Glutamatergic neuron (in vitro differentiated cells): ENCODE results near the gene ESR2. TPM values are rescaled to one million over a fixed set of nuclear protein-coding genes. Genes with fewer than 3 reads are reported as not detected.

ENCODE experiments used
- DNase-seq: peaks from one replicate; pipeline ENCODE4 v3.0.0; 2022
- H3K27ac Mint-ChIP-seq: one replicate; pipeline ENCODE4 v1.8.0; 2020; ENCODE audit warnings: mild to moderate bottlenecking, mixed read lengths, inconsistent platforms; ENCODE audit not compliant: unreplicated experiment
- H3K27me3 Mint-ChIP-seq: one replicate; pipeline ENCODE4 v1.8.0; 2020; ENCODE audit warnings: mild to moderate bottlenecking, moderate library complexity, mixed read lengths, inconsistent platforms; ENCODE audit not compliant: unreplicated experiment
- H3K36me3 Mint-ChIP-seq: one replicate; pipeline ENCODE4 v1.8.0; 2020; ENCODE audit warnings: mild to moderate bottlenecking, mixed read lengths, inconsistent platforms; ENCODE audit not compliant: unreplicated experiment
- H3K4me1 Mint-ChIP-seq: one replicate; pipeline ENCODE4 v1.8.0; 2020; ENCODE audit warnings: mild to moderate bottlenecking, low read depth, mixed read lengths, inconsistent platforms; ENCODE audit not compliant: unreplicated experiment
- H3K4me3 Mint-ChIP-seq: one replicate; pipeline ENCODE4 v1.8.0; 2020; ENCODE audit warnings: mild to moderate bottlenecking, mixed read lengths, inconsistent platforms; ENCODE audit not compliant: unreplicated experiment
- H3K9me3 Mint-ChIP-seq: one replicate; pipeline ENCODE4 v1.8.0; 2020; ENCODE audit warnings: mild to moderate bottlenecking, moderate library complexity, mixed read lengths, inconsistent platforms; ENCODE audit not compliant: unreplicated experiment
- total RNA-seq: library from RNA; stranded (reverse); fragmentation: NEBNext Ultra II Directional; extraction: Animal tissue kit (Norgen Biotek cat#: 25700); gene quantifications from one replicate; pipeline ENCODE4 v1.2.1, GENCODE V29; 2021; ENCODE audit not compliant: unreplicated experiment
- TF ChIP-seq, protein P1 (sequence below): fragments of 200-600 bp; sonication (generic); IDR thresholded peaks from one replicate; pipeline ENCODE4 v1.5.0; 2021; ENCODE audit not compliant: partially characterized antibody, unreplicated experiment

The ESR2 gene
- total RNA-seq, 1 donor from 2014 or later: 0.66 TPM

DNA sequence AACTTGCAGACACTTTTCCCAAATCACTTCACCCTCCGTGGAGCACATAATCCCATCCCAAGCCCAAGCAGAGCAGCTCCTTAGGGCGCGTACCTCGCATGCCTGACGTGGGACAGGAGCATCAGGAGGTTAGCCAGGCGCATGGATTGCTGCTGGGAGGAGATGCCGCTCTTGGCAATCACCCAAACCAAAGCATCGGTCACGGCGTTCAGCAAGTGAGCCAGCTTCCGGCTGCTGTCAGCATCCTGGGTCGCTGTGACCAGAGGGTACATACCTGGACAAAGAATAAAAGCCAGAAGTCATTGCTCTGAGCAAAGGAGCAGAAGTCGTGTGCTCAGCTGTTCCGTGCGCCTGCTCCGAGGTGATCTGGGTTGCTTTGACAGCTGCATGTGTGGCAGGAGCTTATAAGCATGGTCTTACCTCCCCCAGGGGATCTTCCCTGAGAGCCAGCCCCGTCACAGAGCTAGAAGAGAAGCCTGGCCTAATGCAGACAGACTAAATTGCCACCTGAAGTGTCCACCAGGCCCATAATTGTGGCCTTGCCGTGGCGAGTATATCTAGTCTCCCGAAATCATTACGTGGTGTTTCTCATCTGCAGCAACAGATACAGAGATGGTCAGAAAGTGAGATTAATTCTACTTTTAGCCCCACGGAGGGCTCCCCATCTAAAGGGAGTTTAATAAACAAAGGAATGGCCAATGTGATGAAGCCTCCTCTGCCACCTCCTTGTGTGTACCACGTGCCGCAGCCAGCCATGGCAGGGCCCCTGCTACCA, 59.1 kb downstream of the ESR2 start:
- peak; percentile 46 for DNase-seq
- peaks cover 15% of the 10 kb centered on the region for H3K4me1 Mint-ChIP-seq
- peaks cover 8% of the 10 kb centered on the region for H3K27me3 Mint-ChIP-seq
- H3K4me3 Mint-ChIP-seq: no peak overlapping the region
- peaks cover 5% of the 10 kb centered on the region for H3K9me3 Mint-ChIP-seq
- H3K27ac Mint-ChIP-seq: peak overlapping the region; percentile 30
- TF ChIP-seq, protein P1, sequence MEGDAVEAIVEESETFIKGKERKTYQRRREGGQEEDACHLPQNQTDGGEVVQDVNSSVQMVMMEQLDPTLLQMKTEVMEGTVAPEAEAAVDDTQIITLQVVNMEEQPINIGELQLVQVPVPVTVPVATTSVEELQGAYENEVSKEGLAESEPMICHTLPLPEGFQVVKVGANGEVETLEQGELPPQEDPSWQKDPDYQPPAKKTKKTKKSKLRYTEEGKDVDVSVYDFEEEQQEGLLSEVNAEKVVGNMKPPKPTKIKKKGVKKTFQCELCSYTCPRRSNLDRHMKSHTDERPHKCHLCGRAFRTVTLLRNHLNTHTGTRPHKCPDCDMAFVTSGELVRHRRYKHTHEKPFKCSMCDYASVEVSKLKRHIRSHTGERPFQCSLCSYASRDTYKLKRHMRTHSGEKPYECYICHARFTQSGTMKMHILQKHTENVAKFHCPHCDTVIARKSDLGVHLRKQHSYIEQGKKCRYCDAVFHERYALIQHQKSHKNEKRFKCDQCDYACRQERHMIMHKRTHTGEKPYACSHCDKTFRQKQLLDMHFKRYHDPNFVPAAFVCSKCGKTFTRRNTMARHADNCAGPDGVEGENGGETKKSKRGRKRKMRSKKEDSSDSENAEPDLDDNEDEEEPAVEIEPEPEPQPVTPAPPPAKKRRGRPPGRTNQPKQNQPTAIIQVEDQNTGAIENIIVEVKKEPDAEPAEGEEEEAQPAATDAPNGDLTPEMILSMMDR: no peak
- no peaks in the 10 kb centered on the region for H3K36me3 Mint-ChIP-seq

DNA sequence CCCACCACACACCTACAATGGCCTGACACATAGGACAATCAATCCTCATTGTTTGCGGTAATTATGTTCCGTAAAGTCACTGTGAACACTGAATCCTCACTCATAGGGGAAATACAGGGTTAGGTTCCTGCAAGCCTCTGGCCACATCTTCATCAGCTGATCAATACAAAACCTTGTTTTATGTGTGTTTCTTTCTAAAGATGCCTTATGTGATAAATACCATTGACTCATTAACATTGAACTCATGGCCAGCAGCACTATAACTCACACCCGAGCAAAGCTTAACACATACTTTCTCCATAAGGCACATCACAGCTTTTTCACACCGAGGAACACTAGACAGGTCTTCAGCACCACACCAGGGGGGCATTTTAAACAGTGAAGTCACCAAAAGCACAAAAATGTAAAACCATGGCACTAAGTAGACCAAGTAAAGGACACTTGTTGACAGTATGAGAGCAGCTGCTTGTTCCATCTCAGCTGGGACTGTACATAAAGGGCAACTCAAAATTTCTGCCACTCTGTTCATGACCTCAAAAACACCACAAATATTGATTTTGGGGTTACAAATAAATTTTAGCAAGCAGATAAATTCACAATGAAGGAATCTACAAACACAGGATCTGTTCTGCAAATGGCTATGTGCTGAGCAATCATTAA, 60.5 kb downstream of the ESR2 start:
- DNase-seq: no peak
- TF ChIP-seq, protein P1: no peak
- Mint-ChIP-seq H3K4me3 (no peak overlapping the region), H3K27me3 (peaks cover 8% of the 10 kb centered on the region), H3K27ac (no peak overlapping the region), H3K36me3 (no peaks in the 10 kb centered on the region), H3K9me3 (peaks cover 5% of the 10 kb centered on the region), H3K4me1 (peaks cover 15% of the 10 kb centered on the region)

DNA sequence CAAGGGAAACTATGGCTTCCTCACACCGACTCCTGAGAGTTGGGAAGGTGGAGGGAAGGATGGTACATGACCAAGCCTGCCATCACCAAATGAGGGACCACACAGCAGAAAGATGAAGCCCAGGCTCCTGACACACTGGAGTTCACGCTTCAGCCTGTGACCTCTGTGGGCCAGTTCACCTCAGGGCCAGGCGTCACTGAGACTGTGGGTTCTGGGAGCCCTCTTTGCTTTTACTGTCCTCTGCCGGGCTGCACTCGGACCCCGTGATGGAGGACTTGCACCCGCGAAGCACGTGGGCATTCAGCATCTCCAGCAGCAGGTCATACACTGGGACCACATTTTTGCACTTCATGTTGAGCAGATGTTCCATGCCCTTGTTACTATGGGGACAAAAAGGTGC, 61.2 kb downstream of the ESR2 start:
- peaks cover 8% of the 10 kb centered on the region for H3K27me3 Mint-ChIP-seq
- peaks cover 15% of the 10 kb centered on the region for H3K4me1 Mint-ChIP-seq
- peaks cover 5% of the 10 kb centered on the region for H3K9me3 Mint-ChIP-seq
- TF ChIP-seq, protein P1: no peak
- H3K4me3 Mint-ChIP-seq: no peak overlapping the region
- no peaks in the 10 kb centered on the region for H3K36me3 Mint-ChIP-seq
- H3K27ac Mint-ChIP-seq: no peak overlapping the region
- DNase-seq: no peak

DNA sequence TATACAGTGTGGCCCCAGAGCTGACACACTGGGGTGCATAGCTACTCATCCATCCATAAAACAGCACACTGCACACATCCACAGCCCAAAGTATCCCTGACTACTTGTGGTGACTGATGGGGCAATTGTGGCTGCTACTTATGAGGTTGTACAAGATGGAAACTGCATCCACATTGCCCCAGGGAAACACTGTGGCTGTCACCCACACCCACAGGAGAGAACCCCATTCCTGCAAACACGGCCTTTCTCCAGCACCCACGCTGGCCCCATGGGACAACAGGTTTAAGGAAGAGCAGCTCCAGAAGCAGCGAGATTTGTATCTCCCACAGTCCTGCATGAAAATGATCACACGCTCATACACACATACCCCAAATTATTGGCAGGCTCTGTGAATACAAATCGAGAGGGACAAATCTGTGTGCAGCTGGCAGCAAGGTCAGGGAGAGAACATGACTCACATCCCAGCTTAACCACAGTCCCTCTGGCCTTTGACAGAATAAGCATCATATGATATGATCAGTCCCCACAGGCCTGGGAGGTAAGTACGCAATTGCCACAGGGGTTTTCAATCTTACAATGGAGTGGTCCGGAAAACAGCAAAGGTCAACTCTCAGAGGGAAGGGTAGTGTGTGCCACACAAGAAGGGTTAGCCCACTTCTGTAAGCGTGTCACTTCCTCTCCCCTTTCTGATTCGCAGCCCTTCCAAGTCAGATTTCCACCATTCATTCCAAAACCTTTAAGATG, 61.9 kb downstream of the ESR2 start:
- peaks cover 15% of the 10 kb centered on the region for H3K4me1 Mint-ChIP-seq
- no peak overlapping the region for H3K27ac Mint-ChIP-seq
- TF ChIP-seq, protein P1: no peak
- DNase-seq: no peak
- peaks cover 8% of the 10 kb centered on the region for H3K27me3 Mint-ChIP-seq
- no peaks in the 10 kb centered on the region for H3K36me3 Mint-ChIP-seq
- H3K9me3 Mint-ChIP-seq: peaks cover 5% of the 10 kb centered on the region
- no peak overlapping the region for H3K4me3 Mint-ChIP-seq
